GM13977 (cell line): Measurements from ENCODE around the gene GRM4.

Experiments
- DNase-seq: peaks from one replicate; pipeline ENCODE4 v3.0.0; 2012; ENCODE audit warnings: low spot score
- CTCF ChIP-seq: IDR thresholded peaks from 2 replicates; pipeline ENCODE4 v1.5.1; 2012; ENCODE audit warnings: mild to moderate bottlenecking, control low read depth; ENCODE audit not compliant: insufficient read depth; ENCODE audit errors: extremely low read depth, missing control alignments
- in situ Hi-C: fragments of 300-500 bp; cut with MboI; formaldehyde crosslinking; loops from one replicate; pipeline ENCODE4 v1.12.0; 2022; ENCODE audit warnings: low sequenced_read_pairs, low pct_unique_long_range_greater_than_20kb, mixed read lengths, inconsistent platforms; ENCODE audit not compliant: unreplicated experiment

Gene GRM4

DNA sequence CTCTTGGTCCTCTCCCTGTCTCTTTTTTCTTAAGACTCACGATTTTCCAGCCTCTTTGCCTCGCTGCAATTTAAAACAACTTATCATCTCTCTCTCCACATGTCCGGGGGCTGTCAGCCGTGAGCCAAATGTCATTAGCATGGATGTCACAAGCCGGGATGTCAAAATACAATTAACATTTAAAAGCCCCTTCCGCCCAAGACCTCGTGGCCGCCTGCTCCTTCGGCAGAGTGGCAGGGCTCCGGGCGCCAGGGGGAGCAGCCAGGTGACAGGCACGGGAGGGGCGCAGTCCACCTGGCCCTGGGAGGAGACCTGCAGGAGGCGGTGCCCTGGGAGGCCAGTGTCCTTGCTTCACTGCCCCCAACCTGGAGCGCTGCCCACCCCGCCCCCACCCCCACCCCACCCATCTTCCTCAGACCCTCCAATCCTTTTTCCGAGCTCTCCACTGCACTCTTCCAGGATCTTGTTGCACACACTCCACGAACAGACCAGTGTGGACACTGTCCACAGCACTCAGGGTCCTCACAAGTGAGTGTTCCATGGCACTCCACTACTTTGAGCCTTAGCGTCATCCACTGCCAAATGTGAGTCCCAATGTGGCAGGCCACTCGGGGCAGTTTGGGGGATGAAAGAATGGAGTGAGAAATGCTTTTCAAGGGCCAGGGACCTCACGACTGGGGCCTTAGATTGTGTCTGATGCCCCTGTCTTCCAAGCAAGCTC lies 5.6 kb upstream of the GRM4 start:
- TF ChIP-seq CTCF, result peak; percentile 19
- in situ Hi-C loops, result loop anchor here (10.0 kb wide), 1 partner anchor 367 kb away; the partner anchor contains the start of gene LEMD2
- DNase-seq, result no peak

- no peak for DNase-seq
- no peak for TF ChIP-seq CTCF
- in situ Hi-C loops, result loop anchor here (10.0 kb wide), 1 partner anchor 366 kb away; the partner anchor contains the start of gene LEMD2
These were observed 4.9 kb upstream of the GRM4 start for GRCh38 chr6:34150766-34151165.

DNA sequence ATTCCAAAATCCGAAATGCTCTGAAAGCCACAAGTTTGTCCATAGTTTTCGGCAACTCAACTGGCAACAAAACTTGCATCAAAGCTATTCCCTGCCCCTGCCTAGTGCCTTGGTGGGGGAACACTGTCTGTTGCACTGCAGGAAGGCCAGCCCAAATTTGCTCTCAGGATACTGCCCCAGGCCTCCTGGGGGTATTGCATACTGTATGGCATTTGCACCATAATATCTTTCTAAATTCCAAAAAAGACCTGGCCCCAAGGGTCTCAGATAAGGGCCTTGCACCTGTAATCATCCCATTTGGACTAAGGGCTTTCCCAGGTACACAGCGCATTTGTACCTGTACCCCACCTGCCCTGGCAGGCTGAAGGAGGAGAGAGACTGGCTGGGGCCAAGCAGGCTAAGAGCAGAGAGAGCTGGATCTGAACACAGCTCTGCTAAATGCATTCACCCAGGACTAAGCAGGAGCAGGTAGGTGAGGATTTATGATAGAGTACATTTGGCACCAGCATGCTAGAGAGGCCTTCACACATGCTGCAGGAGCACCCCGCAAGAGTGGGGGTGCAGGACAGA lies 4.0 kb upstream of the GRM4 start:
- in situ Hi-C loops, result loop anchor here (10.0 kb wide), 1 partner anchor 365 kb away; the partner anchor contains the start of gene LEMD2
- no peak for DNase-seq
- no peak for TF ChIP-seq CTCF

GRCh38 chr6:34149452-34149810 lies 3.5 kb upstream of the GRM4 start:
- no peak for DNase-seq
- no peak for TF ChIP-seq CTCF
- in situ Hi-C loops, result no loop called here

DNA sequence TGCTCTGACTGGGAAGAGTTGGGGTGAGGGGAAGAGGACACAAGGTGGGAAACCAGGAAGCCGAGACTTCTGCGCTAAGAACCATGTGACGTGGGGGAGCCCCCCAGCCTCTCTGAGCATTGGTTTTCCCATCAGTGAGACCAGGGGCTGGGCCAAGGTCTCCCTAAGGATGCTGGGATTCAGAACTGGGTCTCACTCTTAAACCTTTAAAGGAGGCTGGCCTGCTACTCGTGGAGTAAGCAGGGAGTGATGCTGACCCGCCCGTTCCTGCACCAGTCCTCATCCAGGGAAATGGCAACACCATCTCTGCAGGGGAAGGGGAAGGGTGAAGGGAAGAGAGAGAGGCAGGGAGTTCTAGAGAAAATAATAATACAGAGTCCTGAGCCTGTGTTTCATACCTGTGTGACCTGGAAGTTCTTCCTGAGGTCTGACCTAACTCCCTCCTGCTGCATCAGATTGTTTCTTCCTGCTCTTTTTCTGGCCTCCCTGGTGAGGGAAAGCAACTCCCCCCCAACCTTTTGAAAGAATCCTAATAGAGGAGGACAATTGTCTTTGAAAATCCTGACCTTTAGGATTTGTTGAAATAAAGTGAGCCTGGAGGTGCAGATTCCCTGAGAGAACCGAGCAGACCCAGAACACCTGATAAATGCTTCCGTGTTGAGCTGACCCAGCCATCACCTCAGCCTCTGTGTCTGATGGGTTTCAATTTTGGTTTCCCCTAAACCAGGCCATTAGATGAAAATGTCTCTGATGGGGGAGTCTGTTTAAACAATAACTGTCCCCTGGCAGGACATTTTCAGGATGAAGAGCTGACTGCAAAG lies 3.0 kb upstream of the GRM4 start:
- no peak for TF ChIP-seq CTCF
- peak; percentile 68 for DNase-seq
- in situ Hi-C loops, result no loop called here

DNA sequence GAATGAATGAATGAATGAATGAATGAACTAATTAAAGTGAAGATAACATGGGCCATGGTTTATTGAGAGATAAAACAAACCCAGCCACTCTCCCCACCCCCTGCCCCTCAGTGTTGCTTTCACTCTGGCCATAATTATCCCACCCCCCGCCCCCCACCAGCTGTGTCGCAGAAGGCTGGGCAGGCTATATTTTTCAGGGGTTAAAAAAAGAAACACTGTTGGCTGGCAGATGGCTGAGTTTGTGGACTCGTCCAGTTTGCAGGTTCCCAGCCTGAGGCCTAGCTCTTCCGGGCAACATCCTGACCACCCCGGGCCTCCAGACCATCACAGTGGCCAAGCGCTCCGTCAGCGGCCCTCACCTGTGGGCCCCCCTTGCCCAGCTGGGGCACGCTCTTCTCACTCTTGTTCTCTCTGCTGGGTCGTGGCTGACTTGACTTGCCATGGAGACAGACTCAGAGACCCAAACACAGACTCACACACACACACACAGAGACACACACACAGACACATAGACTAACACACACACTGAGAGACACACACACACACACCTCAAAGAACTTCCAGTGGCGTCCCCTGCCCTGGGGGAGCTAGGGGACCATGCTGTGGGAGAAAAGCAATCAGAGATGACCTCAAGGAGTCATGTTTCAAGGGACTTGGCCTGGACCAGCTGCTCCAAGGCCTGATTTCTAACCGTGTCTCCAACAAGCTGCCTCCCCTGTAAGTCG lies 2.2 kb upstream of the GRM4 start:
- in situ Hi-C loops, result no loop called here
- TF ChIP-seq CTCF, result no peak
- DNase-seq, result no peak
